AG09319 (cell line): ENCODE measurements around the gene UGT1A3.

Source experiments
- DNase-seq: peaks from one replicate; pipeline ENCODE4 v3.0.0-alpha.2; 2010; ENCODE audit warnings: low read depth; ENCODE audit errors: extremely low read depth
- CTCF ChIP-seq: IDR thresholded peaks from 2 replicates; pipeline ENCODE4 v1.5.1; 2011; ENCODE audit warnings: low read depth, mild to moderate bottlenecking, inconsistent platforms, low read length, moderate library complexity

Gene UGT1A3

GRCh38 chr2:233728723-233729301 is at the start of gene UGT1A3:
UGT1A3 (plus strand) TSS chr2:233729042; CDS start chr2:233729127, 85 bp downstream.
- DNase-seq: no peak
- no peak for TF ChIP-seq CTCF

DNA sequence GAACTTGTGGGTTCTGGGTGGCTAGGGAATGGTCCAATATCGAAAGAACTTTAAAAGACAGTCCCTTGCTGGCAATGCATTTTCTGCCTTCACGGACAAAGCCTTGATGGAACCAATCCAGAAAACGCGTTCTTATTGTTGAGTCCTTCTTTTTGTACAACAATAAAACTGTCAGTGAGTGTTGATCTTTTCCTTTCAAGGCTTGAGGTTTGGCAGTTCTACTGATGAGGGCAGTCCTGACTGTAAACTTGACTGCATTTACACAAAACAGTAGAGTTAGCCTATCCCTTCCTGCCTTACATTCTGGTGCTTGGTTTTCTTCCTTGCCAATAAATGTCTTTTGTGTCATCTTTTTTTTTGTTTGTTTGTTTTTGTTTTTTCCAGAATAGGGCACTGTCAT is 49.6 kb upstream of the UGT1A3 start:
- TF ChIP-seq CTCF: no peak
- DNase-seq: no peak

DNA sequence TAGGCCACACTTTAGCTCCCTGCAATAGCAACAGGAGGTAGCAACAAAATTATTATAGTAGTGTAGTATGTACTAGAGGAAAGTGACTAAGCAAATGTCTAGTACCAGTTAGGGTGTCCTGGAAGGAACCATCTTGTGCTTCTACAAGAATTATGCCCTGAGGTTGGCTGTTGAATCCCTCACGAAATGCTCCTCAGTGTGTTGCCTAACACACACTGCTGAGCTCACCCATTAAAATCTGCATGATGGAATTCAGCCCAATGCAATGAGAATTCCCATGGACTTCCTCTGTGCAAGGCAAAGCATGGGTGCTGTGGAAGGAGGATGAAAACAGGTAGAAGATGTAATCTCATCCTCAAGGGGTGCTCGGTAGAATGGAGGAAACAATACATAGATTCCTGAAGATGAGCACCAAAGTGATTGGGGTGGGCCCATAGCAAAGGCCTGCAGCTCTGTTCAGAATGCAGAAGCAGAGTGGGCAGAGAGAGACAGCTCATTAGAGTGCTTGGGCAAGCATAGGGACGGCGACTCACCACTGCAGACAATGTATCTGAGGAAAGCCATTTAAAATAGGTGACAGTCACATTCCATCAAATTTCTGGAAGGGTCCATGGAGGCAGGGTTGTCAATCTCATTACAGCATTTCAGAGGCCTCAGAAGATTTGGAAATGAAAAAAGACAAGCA is 48.3 kb upstream of the UGT1A3 start:
- no peak for DNase-seq
- no peak for TF ChIP-seq CTCF

GRCh38 chr2:233681521-233682099 is 47.2 kb upstream of the UGT1A3 start, which contains the start of gene UGT1A7:
UGT1A7 (plus strand) TSS chr2:233681901; CDS start chr2:233681938, 37 bp downstream.
- TF ChIP-seq CTCF: no peak
- no peak for DNase-seq

- no peak for TF ChIP-seq CTCF
- no peak for DNase-seq
Observed at GRCh38 chr2:233684640-233685039, 44.2 kb upstream of the UGT1A3 start.

DNA sequence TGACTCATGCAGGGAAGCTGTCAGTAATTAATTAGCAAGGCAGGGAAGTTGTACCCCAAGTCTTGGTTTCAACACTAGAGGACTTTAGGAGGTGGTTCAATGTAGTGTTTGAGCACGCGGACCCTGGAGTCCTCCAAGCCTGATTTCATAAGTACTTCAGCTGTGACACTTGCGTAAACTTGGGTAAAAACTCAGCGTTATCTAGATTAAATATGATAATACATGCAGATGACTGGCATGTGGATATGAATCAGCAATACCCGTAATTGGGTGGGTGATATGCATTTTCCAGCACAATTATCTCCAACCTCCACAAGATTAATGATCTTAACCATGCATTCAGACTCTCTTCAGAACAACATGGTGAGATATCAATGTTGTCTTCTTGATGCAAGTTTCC is 41.9 kb upstream of the UGT1A3 start:
- TF ChIP-seq CTCF: no peak
- DNase-seq: no peak

GRCh38 chr2:233688341-233688740 is 40.5 kb upstream of the UGT1A3 start:
- TF ChIP-seq CTCF: no peak
- no peak for DNase-seq
